Adrenal gland (tissue), 5 donors: ENCODE data around the gene ENOX1.

Experiments used
- POLR2A ChIP-seq, 2 donors: fragments of 450-650 bp; IDR thresholded peaks; one replicate each; pipeline ENCODE4 v1.6.1; 2017; ENCODE audit warnings: antibody characterized with exemption in 2 of 2, mild to moderate bottlenecking in 2 of 2, moderate library complexity in 1 of 2
- TF ChIP-seq, protein P1 (sequence below), 6 experiments: fragments of 450-650 bp in 4 of 6; fragments of 200-600 bp in 2 of 6; sonication (generic) in 1 of 6; IDR thresholded peaks; 1 replicate in 5 of 6; 2 replicates in 1 of 6; pipeline versions ENCODE4 v1.5.1 to v1.8.0; 2016 to 2021; ENCODE audit warnings: antibody characterized with exemption in 6 of 6, mild to moderate bottlenecking in 2 of 6, moderate library complexity in 1 of 6
- donor health status: DM: no; HTN: no; CAD: no.

DNA sequence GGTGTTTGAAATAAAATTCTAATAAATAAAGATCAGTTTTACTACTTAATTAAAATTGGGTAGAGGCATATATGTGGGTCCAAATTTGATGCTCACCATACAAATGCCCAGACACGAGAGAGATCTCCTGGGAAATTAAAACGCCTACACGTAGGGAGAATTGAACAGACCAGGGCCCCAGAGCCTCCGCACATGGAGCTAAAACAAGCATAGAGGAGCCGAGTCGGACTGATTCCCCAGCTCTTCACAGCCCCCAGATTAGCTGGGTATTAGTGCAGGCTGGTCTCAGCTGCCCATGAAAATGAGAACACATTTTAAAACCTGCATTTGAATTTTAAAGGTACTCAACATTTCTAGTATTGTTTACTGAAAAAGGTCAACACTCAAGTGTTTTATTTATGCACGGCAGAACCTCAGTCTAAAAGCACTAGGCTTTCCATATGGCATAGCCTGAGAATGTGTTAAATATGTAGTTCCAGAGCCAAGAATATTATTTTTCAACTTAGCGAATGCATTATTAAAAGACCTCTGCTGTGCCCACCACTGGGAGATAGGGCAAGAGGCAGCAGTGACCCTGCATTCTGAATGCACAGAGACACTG, 344.8 kb downstream of the ENOX1 start:
- no peak for TF ChIP-seq POLR2A (IDR thresholded peaks at IDR 0.05)
- TF ChIP-seq, protein P1, sequence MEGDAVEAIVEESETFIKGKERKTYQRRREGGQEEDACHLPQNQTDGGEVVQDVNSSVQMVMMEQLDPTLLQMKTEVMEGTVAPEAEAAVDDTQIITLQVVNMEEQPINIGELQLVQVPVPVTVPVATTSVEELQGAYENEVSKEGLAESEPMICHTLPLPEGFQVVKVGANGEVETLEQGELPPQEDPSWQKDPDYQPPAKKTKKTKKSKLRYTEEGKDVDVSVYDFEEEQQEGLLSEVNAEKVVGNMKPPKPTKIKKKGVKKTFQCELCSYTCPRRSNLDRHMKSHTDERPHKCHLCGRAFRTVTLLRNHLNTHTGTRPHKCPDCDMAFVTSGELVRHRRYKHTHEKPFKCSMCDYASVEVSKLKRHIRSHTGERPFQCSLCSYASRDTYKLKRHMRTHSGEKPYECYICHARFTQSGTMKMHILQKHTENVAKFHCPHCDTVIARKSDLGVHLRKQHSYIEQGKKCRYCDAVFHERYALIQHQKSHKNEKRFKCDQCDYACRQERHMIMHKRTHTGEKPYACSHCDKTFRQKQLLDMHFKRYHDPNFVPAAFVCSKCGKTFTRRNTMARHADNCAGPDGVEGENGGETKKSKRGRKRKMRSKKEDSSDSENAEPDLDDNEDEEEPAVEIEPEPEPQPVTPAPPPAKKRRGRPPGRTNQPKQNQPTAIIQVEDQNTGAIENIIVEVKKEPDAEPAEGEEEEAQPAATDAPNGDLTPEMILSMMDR (IDR thresholded peaks at IDR 0.05) = no peak
